Right atrium auricular region (tissue), 2 donors: ENCODE measurements around the gene CARD11. TPM values are rescaled to one million over a fixed set of nuclear protein-coding genes. Genes with fewer than 3 reads are reported as not detected.

ENCODE experiments used
- DNase-seq: peaks from one replicate; pipeline ENCODE4 v3.0.0-alpha.2; 2019; ENCODE audit warnings: low spot score
- H3K27ac ChIP-seq, 2 donors: fragments of 200-600 bp; sonication (generic); 1 replicate in 1 of 2; 2 replicates in 1 of 2; pipeline ENCODE4 v1.5.1; 2016 to 2019
- H3K27me3 ChIP-seq, 2 donors: fragments of 200-600 bp; sonication (generic); one replicate each; pipeline versions ENCODE4 v1.5.1 to v1.6.0; 2017 to 2019
- H3K36me3 ChIP-seq: fragments of 200-600 bp; sonication (generic); one replicate; pipeline ENCODE4 v1.5.1; 2016
- H3K4me1 ChIP-seq, 2 donors: fragments of 200-600 bp; sonication (generic); one replicate each; pipeline versions ENCODE4 v1.5.1 to v1.6.0; 2017 to 2019
- H3K4me3 ChIP-seq, 2 donors: fragments of 200-600 bp; sonication (generic); 1 replicate in 1 of 2; 2 replicates in 1 of 2; pipeline ENCODE4 v1.5.1; 2017 to 2019; ENCODE audit warnings: mild to moderate bottlenecking in 1 of 2, moderate library complexity in 1 of 2
- H3K9me3 ChIP-seq, 2 donors: fragments of 200-600 bp; sonication (generic); one replicate each; pipeline ENCODE4 v1.5.1; 2019
- CTCF ChIP-seq, 2 donors: fragments of 200-600 bp; sonication (generic); IDR thresholded peaks; one replicate each; pipeline ENCODE4 v1.5.1; 2019; ENCODE audit warnings: antibody characterized with exemption in 2 of 2
- total RNA-seq, 2 donors: library from RNA; depleted of rRNA; stranded (reverse); fragments of >200 nt; gene quantifications; one replicate each; pipeline ENCODE4 v1.1.0, GENCODE V29; 2016

The CARD11 gene
- total RNA-seq, 2 donors from 2014 or later, result 0.22 to 0.55 TPM

GRCh38 chr7:2908103-2908683 lies 135.5 kb downstream of the CARD11 start:
- H3K4me3 ChIP-seq, result no peak overlapping the region

GRCh38 chr7:2906197-2906931 lies 137.3 kb downstream of the CARD11 start:
- no peak for DNase-seq
- Histone ChIP-seq H3K27me3 (no peaks in the 10 kb centered on the region), H3K4me3 (no peak overlapping the region), H3K36me3 (no peaks in the 10 kb centered on the region), H3K9me3 (no peaks in the 10 kb centered on the region), H3K4me1 (no peaks in the 10 kb centered on the region), H3K27ac (no peak overlapping the region)
- TF ChIP-seq CTCF (IDR thresholded peaks at IDR 0.05), result no peak

More at GRCh38 chr7:2908103-2908683, 135.5 kb downstream of the CARD11 start:
- Histone ChIP-seq H3K4me1 (no peaks in the 10 kb centered on the region), H3K27ac (no peak overlapping the region), H3K9me3 (no peaks in the 10 kb centered on the region), H3K36me3 (no peaks in the 10 kb centered on the region), H3K27me3 (no peaks in the 10 kb centered on the region)
- DNase-seq, result no peak
- no peak for TF ChIP-seq CTCF (IDR thresholded peaks at IDR 0.05)

- Histone ChIP-seq H3K4me3 (no peak overlapping the region), H3K4me1 (no peaks in the 10 kb centered on the region), H3K27me3 (no peaks in the 10 kb centered on the region), H3K36me3 (no peaks in the 10 kb centered on the region), H3K27ac (no peak overlapping the region), H3K9me3 (no peaks in the 10 kb centered on the region)
- DNase-seq, result no peak
- no peak for TF ChIP-seq CTCF (IDR thresholded peaks at IDR 0.05)
These were observed 138.2 kb downstream of the CARD11 start for GRCh38 chr7:2905500-2905899.

- no peak for DNase-seq
- no peaks in the 10 kb centered on the region for H3K36me3 ChIP-seq
- H3K4me1 ChIP-seq, result no peaks in the 10 kb centered on the region
- H3K27me3 ChIP-seq, result no peaks in the 10 kb centered on the region
- no peak overlapping the region for H3K4me3 ChIP-seq
- H3K9me3 ChIP-seq, result no peaks in the 10 kb centered on the region
- TF ChIP-seq CTCF (IDR thresholded peaks at IDR 0.05), result no peak
- H3K27ac ChIP-seq, result no peak overlapping the region
These were observed 138.6 kb downstream of the CARD11 start for GRCh38 chr7:2905027-2905426.

- Histone ChIP-seq H3K27me3 (no peaks in the 10 kb centered on the region), H3K4me1 (no peaks in the 10 kb centered on the region), H3K9me3 (no peaks in the 10 kb centered on the region), H3K4me3 (no peak overlapping the region), H3K36me3 (no peaks in the 10 kb centered on the region), H3K27ac (no peak overlapping the region)
- DNase-seq, result no peak
- TF ChIP-seq CTCF (IDR thresholded peaks at IDR 0.05), result no peak
These were observed 139.5 kb downstream of the CARD11 start for GRCh38 chr7:2904202-2904601.
